Body of pancreas (tissue), 4 donors: ENCODE measurements around the gene BIVM. TPM values are rescaled to one million over a fixed set of nuclear protein-coding genes. Genes with fewer than 3 reads are reported as not detected.
A peak's percentile ranks its signal among the peaks of the same experiment; 100 is the strongest.

Source experiments
- ATAC-seq: fragments of 150-250 bp; one replicate; pipeline ENCODE4 v1.9.1; 2016
- DNase-seq, 4 donors: peaks; one replicate each; pipeline ENCODE4 v3.0.0-alpha.2; 2019
- H3K27ac ChIP-seq, 4 donors: fragments of 200-600 bp; sonication (generic); 1 replicate in 3 of 4; 2 replicates in 1 of 4; pipeline versions ENCODE4 v1.5.1 to v1.6.1; 2016 to 2019; ENCODE audit warnings: mild to moderate bottlenecking in 1 of 4, mixed read lengths in 1 of 4, moderate library complexity in 1 of 4
- H3K27me3 ChIP-seq, 2 donors: fragments of 200-600 bp; sonication (generic); one replicate each; pipeline ENCODE4 v1.6.0; 2016; ENCODE audit warnings: mild to moderate bottlenecking in 1 of 2
- H3K36me3 ChIP-seq, 2 donors: fragments of 200-600 bp; sonication (generic); replicated peaks in 1 of 2; 2 replicates each; pipeline ENCODE4 v1.5.1; 2016; ENCODE audit warnings: low read depth in 2 of 2; ENCODE audit not compliant: insufficient read depth in 1 of 2
- H3K4me1 ChIP-seq: fragments of 200-600 bp; sonication (generic); one replicate; pipeline ENCODE4 v1.6.0; 2016
- H3K4me3 ChIP-seq, 2 donors: fragments of 200-600 bp; sonication (generic); 1 replicate in 1 of 2; 2 replicates in 1 of 2; pipeline ENCODE4 v1.5.1; 2016 to 2019
- H3K9me3 ChIP-seq, 3 donors: fragments of 200-600 bp; sonication (generic); 1 replicate in 2 of 3; 2 replicates in 1 of 3; pipeline ENCODE4 v1.5.1; 2016
- POLR2A ChIP-seq, 3 donors: fragments of 450-650 bp; IDR thresholded peaks; one replicate each; pipeline ENCODE4 v1.6.1; 2016; ENCODE audit warnings: antibody characterized with exemption in 3 of 3, mild to moderate bottlenecking in 2 of 3
- WGBS, 2 donors: methylation state at CpG; one replicate each; pipeline ENCODE4 v1.1.5; 2017; 5-methylcytosine and 5-hydroxymethylcytosine counted together
- intact Hi-C: fragments of 100-400 bp; cut with DNase I; formaldehyde crosslinking; loops from one replicate; pipeline ENCODE4 v1.15.1; 2023
- total RNA-seq, 2 donors: library from RNA; depleted of rRNA; stranded (reverse); fragments of >200 nt; gene quantifications; one replicate each; pipeline ENCODE4 v1.1.0, GENCODE V29; 2016
- TF ChIP-seq, protein P1 (sequence below), 7 experiments: fragments of 450-650 bp in 4 of 7; fragments of 200-600 bp in 3 of 7; sonication (generic) in 3 of 7; IDR thresholded peaks; one replicate each; pipeline ENCODE4 v1.5.1; 2016 to 2019; ENCODE audit warnings: antibody characterized with exemption in 7 of 7

Gene BIVM
- total RNA-seq, 2 donors from 2014 or later = 15.8 to 18.9 TPM

DNA sequence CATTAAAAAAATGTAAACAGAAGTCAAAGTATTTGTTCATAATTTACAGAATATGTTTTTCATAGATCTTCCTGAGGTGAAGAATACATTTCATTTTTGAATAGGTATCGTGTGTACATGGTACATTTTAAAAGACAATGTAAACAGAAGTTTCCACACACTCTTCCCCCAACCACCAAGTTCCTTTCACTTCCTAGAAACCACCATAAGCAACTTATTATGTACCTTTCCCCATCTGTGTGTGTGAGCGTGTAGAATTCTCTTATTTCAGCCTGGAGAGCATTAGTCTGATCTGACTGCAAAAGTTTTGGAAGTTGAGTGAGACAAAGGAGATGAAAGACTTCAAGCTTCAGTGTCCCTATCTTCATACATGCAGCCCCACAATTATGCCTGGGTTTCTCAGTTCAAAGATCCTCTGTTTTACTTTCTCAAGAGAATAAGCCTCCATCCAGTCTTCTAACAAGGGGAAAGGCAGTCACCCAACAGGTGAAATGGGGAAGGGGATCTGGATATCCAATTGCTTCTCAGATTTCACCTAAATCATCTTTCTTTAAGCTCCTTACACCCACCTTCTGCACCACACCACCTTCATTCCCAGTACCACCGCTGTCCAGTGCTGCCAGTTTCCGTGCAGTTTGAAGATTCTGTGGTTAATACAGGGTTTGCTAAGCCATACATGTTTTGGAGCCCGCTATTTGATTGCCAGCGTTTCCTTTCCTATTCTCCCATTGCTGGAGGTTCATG, 27.4 kb upstream of the BIVM start:
- TF ChIP-seq POLR2A (IDR thresholded peaks at IDR 0.05) = no peak
- TF ChIP-seq, protein P1, sequence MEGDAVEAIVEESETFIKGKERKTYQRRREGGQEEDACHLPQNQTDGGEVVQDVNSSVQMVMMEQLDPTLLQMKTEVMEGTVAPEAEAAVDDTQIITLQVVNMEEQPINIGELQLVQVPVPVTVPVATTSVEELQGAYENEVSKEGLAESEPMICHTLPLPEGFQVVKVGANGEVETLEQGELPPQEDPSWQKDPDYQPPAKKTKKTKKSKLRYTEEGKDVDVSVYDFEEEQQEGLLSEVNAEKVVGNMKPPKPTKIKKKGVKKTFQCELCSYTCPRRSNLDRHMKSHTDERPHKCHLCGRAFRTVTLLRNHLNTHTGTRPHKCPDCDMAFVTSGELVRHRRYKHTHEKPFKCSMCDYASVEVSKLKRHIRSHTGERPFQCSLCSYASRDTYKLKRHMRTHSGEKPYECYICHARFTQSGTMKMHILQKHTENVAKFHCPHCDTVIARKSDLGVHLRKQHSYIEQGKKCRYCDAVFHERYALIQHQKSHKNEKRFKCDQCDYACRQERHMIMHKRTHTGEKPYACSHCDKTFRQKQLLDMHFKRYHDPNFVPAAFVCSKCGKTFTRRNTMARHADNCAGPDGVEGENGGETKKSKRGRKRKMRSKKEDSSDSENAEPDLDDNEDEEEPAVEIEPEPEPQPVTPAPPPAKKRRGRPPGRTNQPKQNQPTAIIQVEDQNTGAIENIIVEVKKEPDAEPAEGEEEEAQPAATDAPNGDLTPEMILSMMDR (IDR thresholded peaks at IDR 0.05) = no peak
- intact Hi-C loops = no loop called here
- H3K4me1 ChIP-seq = peaks cover 11% of the 10 kb centered on the region
- WGBS, 2 donors = 85 to 94% methylated on average over 6 of the region's 6 CpGs
- H3K27ac ChIP-seq = no peak overlapping the region
- ATAC-seq = no peak
- no peak overlapping the region for H3K4me3 ChIP-seq
- no peaks in the 10 kb centered on the region for H3K9me3 ChIP-seq
- no peaks in the 10 kb centered on the region for H3K36me3 ChIP-seq
- H3K27me3 ChIP-seq = no peaks in the 10 kb centered on the region
- no peak for DNase-seq

DNA sequence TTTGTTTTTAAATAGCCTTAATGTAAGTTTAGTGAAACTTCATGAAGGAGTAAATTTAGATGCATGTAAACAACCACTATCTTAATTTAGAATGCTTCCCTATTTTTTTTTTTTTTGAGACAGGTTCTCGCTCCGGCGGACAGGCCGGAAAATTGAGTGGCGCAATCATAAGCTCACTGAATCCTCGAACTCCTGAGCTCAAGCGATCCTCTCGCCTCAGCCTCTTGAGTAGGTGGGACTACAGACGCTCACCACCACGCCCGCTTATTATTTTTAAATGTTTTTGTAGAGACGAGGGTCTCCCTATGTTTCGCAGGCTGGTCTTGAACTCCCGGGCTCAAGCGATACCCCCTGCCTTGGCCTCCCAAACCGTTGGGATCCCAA, 26.9 kb upstream of the BIVM start:
- H3K36me3 ChIP-seq = no peaks in the 10 kb centered on the region
- intact Hi-C loops = no loop called here
- no peak overlapping the region for H3K27ac ChIP-seq
- peaks cover 11% of the 10 kb centered on the region for H3K4me1 ChIP-seq
- TF ChIP-seq, protein P1 (IDR thresholded peaks at IDR 0.05) = no peak
- no peak for TF ChIP-seq POLR2A (IDR thresholded peaks at IDR 0.05)
- DNase-seq (no peak), ATAC-seq (no peak)
- 91 to 97% methylated on average over 16 of the region's 16 CpGs for WGBS, 2 donors
- H3K4me3 ChIP-seq = no peak overlapping the region
- H3K27me3 ChIP-seq = no peaks in the 10 kb centered on the region
- H3K9me3 ChIP-seq = no peaks in the 10 kb centered on the region

DNA sequence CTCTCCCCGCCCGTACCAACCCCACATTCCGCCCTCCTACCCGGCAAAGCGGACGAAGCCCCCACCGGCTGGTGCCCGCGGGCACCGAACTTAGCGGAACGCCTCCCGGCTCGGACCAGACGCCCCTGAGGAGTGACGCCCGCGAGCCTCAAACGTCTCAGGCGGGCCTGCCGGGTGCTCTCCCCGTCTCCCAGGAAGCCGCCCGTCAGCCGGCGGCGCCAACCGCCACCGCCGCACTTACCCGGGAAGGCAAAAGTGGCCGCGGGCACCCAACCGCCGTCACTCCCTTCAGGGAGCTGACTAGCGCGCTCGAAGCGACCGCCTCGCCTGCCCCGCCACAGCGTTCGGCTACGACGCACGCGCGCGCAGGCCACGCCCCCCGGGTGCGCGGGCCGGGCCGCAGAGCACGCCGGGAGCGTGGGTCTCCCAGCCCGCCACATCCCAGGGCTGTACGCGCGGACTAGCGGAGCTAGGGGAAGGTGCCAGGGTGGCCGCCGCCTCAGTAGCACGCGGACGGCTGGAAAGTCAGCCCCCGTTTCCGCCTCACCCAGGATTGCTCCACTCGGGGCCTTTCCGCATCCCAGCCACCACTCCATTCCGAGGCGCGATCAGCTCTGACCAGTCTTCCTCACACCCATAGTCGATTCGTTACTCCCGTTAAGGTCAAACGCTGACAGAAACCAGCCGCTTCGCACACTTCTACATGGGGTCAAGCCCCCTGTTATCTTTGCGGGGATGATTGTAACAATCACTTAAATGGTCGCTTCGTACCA, 25.3 kb upstream of the BIVM start, which contains the start of gene TEX30:
Gene TEX30, minus strand, starts transcription at position 346 of the 773 bp plus-strand sequence. CDS start 3,760 bp downstream, outside the sequence.
- Histone ChIP-seq H3K36me3 (no peaks in the 10 kb centered on the region), H3K4me3 (peak within 1 kb of the TSS; percentile 54 to 76), H3K4me1 (peaks cover 11% of the 10 kb centered on the region), H3K9me3 (no peaks in the 10 kb centered on the region), H3K27me3 (no peaks in the 10 kb centered on the region), H3K27ac (peak within 1 kb of the TSS; percentile 29 to 87 (median 72))
- WGBS, 2 donors = 1 to 14% methylated on average over 5 to 80 of the region's 85 CpGs
- TF ChIP-seq POLR2A (IDR thresholded peaks at IDR 0.05) = peak; percentile 79 to 84 (median 81)
- TF ChIP-seq, protein P1 (IDR thresholded peaks at IDR 0.05) = peak in 3 of 7 experiments; percentile 15 to 38 (median 26)
- intact Hi-C loops = no loop called here
- ATAC-seq (peak; percentile 98), DNase-seq (peak; percentile 81 to 85 (median 83))

DNA sequence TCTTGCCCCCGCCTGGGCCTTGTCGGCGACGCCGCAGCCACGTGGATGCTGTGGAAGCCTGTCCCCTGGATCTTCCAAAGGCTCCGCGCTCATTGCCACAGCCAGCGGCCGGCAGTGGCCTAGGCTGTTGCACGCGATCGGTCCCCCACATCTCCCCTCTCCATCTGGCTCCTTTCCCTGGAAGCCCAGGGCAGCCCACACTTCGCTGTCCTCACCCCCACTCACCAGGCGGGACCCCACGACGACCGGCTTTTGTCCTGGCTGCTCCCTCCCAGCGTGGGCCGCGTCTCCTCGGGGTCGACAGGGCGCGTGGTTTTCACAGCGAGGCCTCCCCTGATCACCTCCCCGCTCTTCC, 24.7 kb upstream of the BIVM start:
- no peak for ATAC-seq

More for the DNA sequence above, 24.7 kb upstream of the BIVM start:
- peak in 1 of 4 donors; percentile 14 for DNase-seq
- H3K27ac ChIP-seq = peak overlapping the region in 3 of 4 donors; percentile 70 to 87 (median 75)
- H3K9me3 ChIP-seq = no peaks in the 10 kb centered on the region
- TF ChIP-seq, protein P1 (IDR thresholded peaks at IDR 0.05) = no peak
- no peak for TF ChIP-seq POLR2A (IDR thresholded peaks at IDR 0.05)
- no peaks in the 10 kb centered on the region for H3K27me3 ChIP-seq
- intact Hi-C loops = no loop called here
- no peaks in the 10 kb centered on the region for H3K36me3 ChIP-seq
- peak overlapping the region; percentile 54 to 76 for H3K4me3 ChIP-seq
- WGBS, 2 donors = 69 to 79% methylated on average over 27 of the region's 27 CpGs
- peaks cover 11% of the 10 kb centered on the region for H3K4me1 ChIP-seq
